ENCODE data around the gene KDM4C.

Gene KDM4C

DNA sequence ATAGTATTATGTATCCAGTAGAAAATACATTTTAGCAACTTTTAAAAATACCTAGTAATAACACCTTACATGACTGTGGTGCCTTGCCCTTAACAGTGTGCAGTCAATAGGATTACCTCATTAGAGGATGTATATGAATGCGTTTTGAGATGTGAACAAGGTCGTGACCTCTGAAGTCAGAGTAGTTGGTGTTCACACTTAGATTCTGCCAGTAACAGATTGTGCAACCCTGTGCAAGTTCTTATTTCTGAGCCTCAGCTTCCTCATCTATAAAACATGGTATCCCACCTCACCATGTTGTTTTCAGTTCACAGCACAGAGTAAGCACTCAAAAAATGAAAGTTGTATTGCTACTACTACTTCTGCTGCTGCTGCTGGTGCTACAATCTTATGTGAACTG, 347.3 kb downstream of the KDM4C start:
- TF ChIP-seq, protein P1, sequence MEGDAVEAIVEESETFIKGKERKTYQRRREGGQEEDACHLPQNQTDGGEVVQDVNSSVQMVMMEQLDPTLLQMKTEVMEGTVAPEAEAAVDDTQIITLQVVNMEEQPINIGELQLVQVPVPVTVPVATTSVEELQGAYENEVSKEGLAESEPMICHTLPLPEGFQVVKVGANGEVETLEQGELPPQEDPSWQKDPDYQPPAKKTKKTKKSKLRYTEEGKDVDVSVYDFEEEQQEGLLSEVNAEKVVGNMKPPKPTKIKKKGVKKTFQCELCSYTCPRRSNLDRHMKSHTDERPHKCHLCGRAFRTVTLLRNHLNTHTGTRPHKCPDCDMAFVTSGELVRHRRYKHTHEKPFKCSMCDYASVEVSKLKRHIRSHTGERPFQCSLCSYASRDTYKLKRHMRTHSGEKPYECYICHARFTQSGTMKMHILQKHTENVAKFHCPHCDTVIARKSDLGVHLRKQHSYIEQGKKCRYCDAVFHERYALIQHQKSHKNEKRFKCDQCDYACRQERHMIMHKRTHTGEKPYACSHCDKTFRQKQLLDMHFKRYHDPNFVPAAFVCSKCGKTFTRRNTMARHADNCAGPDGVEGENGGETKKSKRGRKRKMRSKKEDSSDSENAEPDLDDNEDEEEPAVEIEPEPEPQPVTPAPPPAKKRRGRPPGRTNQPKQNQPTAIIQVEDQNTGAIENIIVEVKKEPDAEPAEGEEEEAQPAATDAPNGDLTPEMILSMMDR (IDR thresholded peaks at IDR 0.05), result no peak
- H3K4me3 ChIP-seq, result no peak overlapping the region
- no peak for DNase-seq (ENCODE audit: low spot score)
- H3K27ac ChIP-seq, result no peak overlapping the region

DNA sequence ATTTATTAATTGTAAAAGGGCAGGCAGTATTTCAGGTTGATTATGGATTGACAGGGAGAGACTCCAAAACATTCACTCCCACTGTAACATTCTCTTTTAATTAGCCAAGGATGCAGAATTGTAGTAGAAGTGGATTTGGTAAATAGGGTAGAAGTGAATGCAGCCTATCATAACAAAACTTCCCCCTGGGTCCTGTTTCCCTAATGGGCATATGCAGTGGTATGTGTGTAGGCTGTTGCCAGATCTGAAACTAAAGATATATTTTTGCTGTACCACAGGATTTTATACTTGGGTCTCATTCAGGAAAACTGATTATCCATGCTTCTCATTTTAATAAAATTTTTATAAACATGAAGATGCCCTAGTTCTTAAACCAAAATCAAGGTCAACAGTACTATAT, 351.2 kb downstream of the KDM4C start:
- H3K27ac ChIP-seq, result no peak overlapping the region
- TF ChIP-seq, protein P1 (IDR thresholded peaks at IDR 0.05), result no peak
- DNase-seq (ENCODE audit: low spot score), result no peak
- no peak overlapping the region for H3K4me3 ChIP-seq

GRCh38 chr9:7111413-7111812, 353.6 kb downstream of the KDM4C start:
- TF ChIP-seq, protein P1 (IDR thresholded peaks at IDR 0.05), result no peak
- no peak overlapping the region for H3K4me3 ChIP-seq
- no peak for DNase-seq (ENCODE audit: low spot score)
- H3K27ac ChIP-seq, result no peak overlapping the region

DNA sequence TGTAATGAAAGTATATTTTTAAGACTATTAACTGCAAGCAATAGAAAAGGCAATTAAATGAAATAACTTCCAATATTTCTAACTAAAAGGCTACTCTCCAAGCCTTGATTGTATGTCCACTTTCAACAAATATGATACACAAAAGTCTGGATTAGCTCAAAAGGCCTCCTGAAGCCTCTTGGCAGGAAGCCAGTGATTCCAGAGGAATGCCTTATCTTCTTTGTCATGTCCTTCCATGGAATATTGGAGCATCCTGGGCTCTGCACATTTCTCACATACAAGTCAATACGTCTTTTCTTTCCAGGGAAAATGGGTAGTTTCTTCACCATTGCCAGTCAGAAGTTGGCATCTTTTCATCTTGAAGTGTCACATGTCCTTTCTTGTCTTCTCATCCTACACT, 357.8 kb downstream of the KDM4C start:
- Histone ChIP-seq H3K4me3 (no peak overlapping the region), H3K27ac (no peak overlapping the region)
- TF ChIP-seq, protein P1 (IDR thresholded peaks at IDR 0.05), result no peak
- no peak for DNase-seq (ENCODE audit: low spot score)

- Histone ChIP-seq H3K4me3 (no peak overlapping the region), H3K27ac (no peak overlapping the region)
- DNase-seq (ENCODE audit: low spot score), result no peak
- TF ChIP-seq, protein P1 (IDR thresholded peaks at IDR 0.05), result no peak
These were observed 360.1 kb downstream of the KDM4C start for GRCh38 chr9:7117676-7118561.

- no peak for DNase-seq (ENCODE audit: low spot score)
- TF ChIP-seq, protein P1 (IDR thresholded peaks at IDR 0.05), result no peak
- H3K27ac ChIP-seq, result no peak overlapping the region
- no peak overlapping the region for H3K4me3 ChIP-seq
These were observed 360.9 kb downstream of the KDM4C start for GRCh38 chr9:7118633-7119032.

- TF ChIP-seq, protein P1 (IDR thresholded peaks at IDR 0.05), result no peak
- DNase-seq (ENCODE audit: low spot score), result no peak
- Histone ChIP-seq H3K4me3 (no peak overlapping the region), H3K27ac (no peak overlapping the region)
These were observed 361.8 kb downstream of the KDM4C start for GRCh38 chr9:7119612-7120011.

Measured in coronary artery (tissue), 2 donors.